Stomach smooth muscle (tissue), 2 donors: ENCODE data around the gene LMOD2.
"Not testable (repeated sequence)": the region's sequence is repeated elsewhere in the genome, so short reads cannot be mapped to it uniquely, and the experiment has no call there.

Experiments
- H3K27ac ChIP-seq: one replicate; pipeline ENCODE4 v1.7.0; 2013; ENCODE audit warnings: mild to moderate bottlenecking, low read length, inconsistent platforms
- H3K27me3 ChIP-seq, 2 donors: one replicate each; pipeline ENCODE4 v1.7.0; 2013; ENCODE audit warnings: low read length in 2 of 2; ENCODE audit not compliant: insufficient read depth in 2 of 2, control insufficient read depth in 1 of 2
- H3K36me3 ChIP-seq, 2 donors: one replicate each; pipeline ENCODE4 v1.7.0; 2013; ENCODE audit warnings: low read length in 2 of 2; ENCODE audit not compliant: control insufficient read depth in 2 of 2, insufficient read depth in 2 of 2
- H3K4me1 ChIP-seq: one replicate; pipeline ENCODE4 v1.7.0; 2013; ENCODE audit warnings: low read length; ENCODE audit not compliant: control insufficient read depth, insufficient read depth
- H3K4me3 ChIP-seq, 2 donors: one replicate each; pipeline ENCODE4 v1.7.0; 2013; ENCODE audit warnings: low read length in 2 of 2
- H3K9ac ChIP-seq, 2 donors: one replicate each; pipeline ENCODE4 v1.7.0; 2013; ENCODE audit warnings: low read length in 2 of 2, mild to moderate bottlenecking in 1 of 2
- H3K9me3 ChIP-seq, 2 donors: one replicate each; pipeline ENCODE4 v1.7.0; 2013; ENCODE audit warnings: low read length in 2 of 2; ENCODE audit not compliant: control insufficient read depth in 2 of 2
- donor health status: healthy.
- donor health status: Pancreatic carcinoma.

The LMOD2 gene

GRCh38 chr7:123625254-123625653 lies 30.4 kb upstream of the LMOD2 start:
- H3K36me3 ChIP-seq: no peaks in the 10 kb centered on the region
- H3K4me3 ChIP-seq: no peak overlapping the region
- H3K27ac ChIP-seq: no peak overlapping the region
- H3K4me1 ChIP-seq: no peaks in the 10 kb centered on the region
- no peaks in the 10 kb centered on the region for H3K9me3 ChIP-seq
- no peaks in the 10 kb centered on the region for H3K27me3 ChIP-seq
- no peak overlapping the region for H3K9ac ChIP-seq

DNA sequence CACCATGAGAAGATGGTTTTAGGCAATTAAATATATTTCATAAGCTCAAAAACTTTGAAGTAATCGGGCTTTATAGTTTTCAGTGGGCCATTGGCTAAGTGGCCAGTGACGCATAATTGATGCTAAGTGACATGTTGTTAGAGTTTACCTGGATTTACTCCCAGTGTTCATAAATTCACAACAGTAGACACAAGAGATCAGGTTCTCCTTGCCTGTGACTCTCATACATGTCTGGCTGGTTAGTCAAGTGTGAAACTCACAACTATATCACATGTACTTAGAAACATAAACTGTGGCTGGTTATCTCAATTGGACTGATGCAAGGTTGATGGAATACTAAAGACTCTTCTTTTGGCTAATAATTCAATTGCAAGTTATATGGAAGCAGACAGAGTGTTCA lies 27.8 kb upstream of the LMOD2 start:
- Histone ChIP-seq H3K4me1 (no peaks in the 10 kb centered on the region), H3K27me3 (no peaks in the 10 kb centered on the region), H3K9ac (no peak overlapping the region), H3K9me3 (no peaks in the 10 kb centered on the region), H3K36me3 (no peaks in the 10 kb centered on the region), H3K27ac (no peak overlapping the region), H3K4me3 (no peak overlapping the region)

DNA sequence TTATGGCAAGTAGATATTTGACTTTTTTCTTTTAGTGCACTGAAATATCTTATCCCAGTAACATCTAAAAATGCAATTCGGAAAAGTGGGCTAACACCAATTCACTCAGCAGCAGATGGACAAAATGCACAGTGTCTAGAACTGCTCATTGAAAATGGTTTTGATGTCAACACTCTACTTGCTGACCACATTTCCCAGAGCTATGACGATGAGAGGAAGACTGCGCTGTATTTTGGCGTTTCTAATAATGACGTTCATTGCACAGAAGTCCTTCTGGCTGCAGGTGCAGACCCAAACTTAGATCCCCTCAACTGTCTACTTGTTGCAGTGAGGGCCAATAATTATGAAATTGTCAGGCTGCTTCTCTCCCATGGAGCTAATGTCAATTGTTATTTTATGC lies 26.8 kb upstream of the LMOD2 start:
- no peaks in the 10 kb centered on the region for H3K27me3 ChIP-seq
- no peaks in the 10 kb centered on the region for H3K36me3 ChIP-seq
- no peaks in the 10 kb centered on the region for H3K9me3 ChIP-seq
- H3K27ac ChIP-seq: no peak overlapping the region
- no peak overlapping the region for H3K4me3 ChIP-seq
- H3K9ac ChIP-seq: no peak overlapping the region
- H3K4me1 ChIP-seq: no peaks in the 10 kb centered on the region

DNA sequence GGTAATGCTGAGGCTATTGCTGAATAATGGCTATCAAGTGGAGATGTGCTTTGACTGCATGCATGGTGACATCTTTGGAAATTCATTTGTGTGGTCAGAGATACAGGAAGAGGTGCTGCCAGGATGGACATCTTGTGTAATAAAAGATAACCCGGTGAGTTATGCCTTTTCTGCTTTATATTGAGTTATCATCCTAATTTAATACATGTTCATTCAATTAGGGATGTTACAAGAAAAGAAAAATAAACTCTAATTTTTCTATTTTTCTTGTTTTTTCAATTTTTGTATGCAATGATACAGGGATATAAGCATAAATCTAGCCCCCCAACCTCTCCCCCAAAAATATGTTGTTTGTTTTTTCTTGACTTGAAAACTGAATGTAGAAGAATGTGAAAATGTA lies 26.4 kb upstream of the LMOD2 start:
- Histone ChIP-seq H3K27ac (no peak overlapping the region), H3K27me3 (no peaks in the 10 kb centered on the region), H3K36me3 (no peaks in the 10 kb centered on the region), H3K4me3 (no peak overlapping the region), H3K4me1 (no peaks in the 10 kb centered on the region), H3K9ac (no peak overlapping the region), H3K9me3 (no peaks in the 10 kb centered on the region)

GRCh38 chr7:123632808-123633207 lies 22.9 kb upstream of the LMOD2 start:
- H3K9me3 ChIP-seq: no peaks in the 10 kb centered on the region
- no peak overlapping the region for H3K4me3 ChIP-seq
- H3K27me3 ChIP-seq: no peaks in the 10 kb centered on the region
- no peaks in the 10 kb centered on the region for H3K4me1 ChIP-seq
- H3K36me3 ChIP-seq: no peaks in the 10 kb centered on the region
- H3K27ac ChIP-seq: no peak overlapping the region
- H3K9ac ChIP-seq: no peak overlapping the region

DNA sequence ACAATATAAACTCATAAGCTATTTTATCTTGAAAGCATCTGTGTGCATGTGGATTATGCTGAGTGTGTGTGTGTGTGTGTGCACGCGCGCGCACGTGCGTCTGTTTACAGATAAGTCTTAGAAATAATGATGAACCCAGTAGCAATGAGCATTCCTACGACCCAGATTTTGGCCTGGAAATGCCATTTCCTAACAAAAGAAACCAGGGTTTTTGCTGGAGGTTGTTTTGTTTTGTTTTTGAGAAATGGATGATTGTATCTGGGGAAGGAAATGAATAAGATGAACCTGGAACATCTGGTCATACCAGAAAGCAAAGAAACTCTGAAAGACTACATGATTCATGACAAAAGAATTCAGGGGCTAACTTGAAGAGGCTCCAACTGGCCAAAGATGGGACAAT lies 22.1 kb upstream of the LMOD2 start:
- Histone ChIP-seq H3K27ac (no peak overlapping the region), H3K4me3 (no peak overlapping the region), H3K9ac (no peak overlapping the region), H3K9me3 (no peaks in the 10 kb centered on the region), H3K27me3 (peaks cover 0 to under 1% of the 10 kb centered on the region in 2 donors), H3K4me1 (no peaks in the 10 kb centered on the region), H3K36me3 (no peaks in the 10 kb centered on the region)

DNA sequence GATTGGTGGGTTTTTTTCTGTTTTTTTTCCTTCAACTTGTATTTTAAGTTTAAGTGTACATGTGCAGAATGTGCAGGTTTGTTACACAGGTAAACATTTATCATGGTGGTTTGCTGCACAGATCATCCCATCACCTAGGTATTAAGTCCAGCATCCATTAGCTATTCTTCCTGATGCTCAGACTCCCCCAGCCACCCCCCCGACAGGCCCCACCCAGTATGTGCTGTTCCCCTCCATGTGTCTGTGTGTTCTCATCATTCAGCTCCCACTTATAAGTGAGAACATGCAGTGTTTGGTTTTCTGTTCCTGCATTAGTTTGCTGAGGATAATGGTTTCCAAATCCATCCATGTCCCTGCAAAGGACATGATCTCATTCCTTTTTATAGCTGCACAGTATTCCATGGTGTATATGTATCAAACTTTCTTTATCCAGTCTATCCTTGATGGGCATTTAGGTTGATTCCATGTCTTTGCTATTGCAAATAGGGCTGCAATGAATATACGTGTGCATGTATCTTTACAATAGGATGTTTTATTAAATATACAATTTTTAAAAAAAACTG lies 21.6 kb upstream of the LMOD2 start:
- H3K9ac ChIP-seq, H3K27ac ChIP-seq, H3K36me3 ChIP-seq, H3K4me3 ChIP-seq, H3K4me1 ChIP-seq, H3K27me3 ChIP-seq, H3K9me3 ChIP-seq: not testable (repeated sequence)

- Histone ChIP-seq H3K36me3 (no peaks in the 10 kb centered on the region), H3K27me3 (peaks cover 0 to 3% of the 10 kb centered on the region in 2 donors), H3K9ac (no peak overlapping the region), H3K4me3 (no peak overlapping the region), H3K27ac (no peak overlapping the region), H3K4me1 (no peaks in the 10 kb centered on the region), H3K9me3 (no peaks in the 10 kb centered on the region)
These were observed 19.9 kb upstream of the LMOD2 start for GRCh38 chr7:123635551-123636359.

DNA sequence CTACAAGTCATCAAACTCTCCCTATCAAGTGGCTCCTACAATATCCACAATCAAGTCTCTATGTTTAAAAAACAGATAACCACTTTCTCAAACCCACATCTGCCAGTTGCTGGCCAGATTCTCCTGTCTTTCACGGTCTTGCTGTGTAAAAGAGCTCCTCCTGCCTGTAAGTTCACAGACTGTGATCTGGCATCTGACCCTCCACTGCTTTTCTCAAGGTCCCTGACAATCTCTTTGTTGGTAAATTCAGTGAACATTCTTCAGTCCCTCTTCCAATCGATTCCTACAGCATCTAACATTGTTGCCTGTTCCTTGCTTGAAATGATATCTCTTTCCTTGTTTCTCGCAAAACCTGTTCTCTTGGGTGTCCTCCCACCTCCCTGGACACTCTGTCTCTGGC lies 18.5 kb upstream of the LMOD2 start:
- Histone ChIP-seq H3K27ac (no peak overlapping the region), H3K9ac (no peak overlapping the region), H3K9me3 (no peaks in the 10 kb centered on the region), H3K36me3 (no peaks in the 10 kb centered on the region), H3K4me1 (no peaks in the 10 kb centered on the region), H3K4me3 (no peak overlapping the region), H3K27me3 (peaks cover 0 to 3% of the 10 kb centered on the region in 2 donors)

DNA sequence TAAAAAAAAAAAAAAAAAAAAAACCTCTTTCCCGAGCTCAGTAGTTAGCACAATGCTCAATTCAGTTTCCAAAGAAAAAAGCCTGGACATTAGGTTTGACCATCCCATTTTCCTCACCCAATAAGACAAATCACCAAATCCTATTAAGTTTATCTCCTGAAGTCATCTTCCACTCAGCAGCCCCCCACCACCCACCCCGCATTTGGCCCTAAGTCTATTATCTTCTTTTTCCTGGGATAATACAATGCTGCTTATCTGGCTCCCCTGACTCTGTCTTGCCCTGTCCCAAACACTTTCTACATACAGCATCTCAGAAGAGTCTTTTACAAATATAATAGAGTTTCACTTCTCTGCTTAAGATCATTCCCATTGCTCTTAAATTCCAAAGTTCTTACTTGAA lies 17.8 kb upstream of the LMOD2 start:
- Histone ChIP-seq H3K9me3 (no peaks in the 10 kb centered on the region), H3K4me1 (no peaks in the 10 kb centered on the region), H3K27me3 (peaks cover 0 to 3% of the 10 kb centered on the region in 2 donors), H3K36me3 (no peaks in the 10 kb centered on the region), H3K4me3 (no peak overlapping the region), H3K9ac (no peak overlapping the region), H3K27ac (no peak overlapping the region)

GRCh38 chr7:123639631-123640030 lies 16.0 kb upstream of the LMOD2 start:
- peaks cover 0 to 3% of the 10 kb centered on the region in 2 donors for H3K27me3 ChIP-seq
- H3K27ac ChIP-seq: no peak overlapping the region
- H3K4me1 ChIP-seq: peaks cover 6% of the 10 kb centered on the region
- H3K9me3 ChIP-seq: no peaks in the 10 kb centered on the region
- H3K36me3 ChIP-seq: no peaks in the 10 kb centered on the region
- H3K4me3 ChIP-seq: no peak overlapping the region
- no peak overlapping the region for H3K9ac ChIP-seq
